Renal cortex interstitium (tissue), 11 donors: ENCODE results near the gene GRK1. TPM values are rescaled to one million over a fixed set of nuclear protein-coding genes. Genes with fewer than 3 reads are reported as not detected.

Experiments used
- DNase-seq, 11 donors: peaks; one replicate each; pipeline ENCODE4 v3.0.0-alpha.2; 2013; ENCODE audit warnings: low read depth in 9 of 11, low spot score in 4 of 11; ENCODE audit errors: extremely low read depth in 1 of 11
- polyA plus RNA-seq, 3 donors: library from polyadenylated mRNA; unstranded; fragments of 120-200 nt; gene quantifications; one replicate each; pipeline ENCODE4 v1.2.1, GENCODE V29; 2013; ENCODE audit not compliant: insufficient read length in 3 of 3

The GRK1 gene
- polyA plus RNA-seq, 3 donors = 0.04 to 0.12 (median 0.08) TPM

DNA sequence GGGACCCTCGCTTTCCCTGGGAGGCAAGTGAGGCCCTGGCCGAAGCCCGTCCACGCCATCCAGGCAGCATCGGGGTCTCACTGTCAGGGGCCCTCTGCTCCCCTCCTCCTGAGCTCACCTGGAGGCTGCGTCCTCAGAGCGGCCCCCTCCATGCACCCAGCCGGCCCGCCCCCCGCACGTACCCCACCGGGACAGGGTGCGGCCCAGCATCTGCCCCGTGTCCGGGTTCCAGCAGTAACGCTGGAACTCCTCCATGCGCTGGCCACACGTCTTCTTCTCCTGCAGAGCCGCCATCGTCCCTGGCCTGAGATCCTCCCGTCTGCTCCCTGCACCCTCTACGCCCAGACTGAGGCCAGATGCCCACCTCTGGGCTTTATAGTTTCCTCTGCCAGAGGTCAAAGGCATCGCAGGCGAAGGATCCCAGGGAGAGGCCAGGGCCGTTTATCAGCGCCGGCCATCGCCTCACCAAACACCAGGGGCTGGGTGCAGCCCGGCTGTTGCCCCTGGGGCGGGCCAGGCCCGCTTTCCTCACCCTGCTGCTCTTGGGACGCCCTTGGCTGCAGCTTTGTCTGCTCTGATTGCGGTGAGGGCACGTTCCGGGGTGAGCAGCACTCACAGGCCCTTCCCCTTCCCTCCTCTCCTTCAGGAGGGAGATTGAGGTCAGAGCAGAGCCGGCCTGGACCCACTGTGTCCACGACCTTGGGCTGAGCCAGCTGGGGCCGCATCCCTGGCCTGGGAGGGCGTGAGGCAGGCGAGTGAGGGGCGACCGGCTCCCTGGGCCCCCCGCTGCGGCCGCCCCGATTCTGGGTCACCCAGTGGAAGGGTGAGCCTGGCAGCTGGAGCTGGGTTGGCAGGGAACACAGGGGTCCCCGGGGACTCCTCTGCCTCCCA lies 8.9 kb upstream of the GRK1 start, which contains the start of gene ATP4B:
ATP4B (minus strand) TSS at position 348 of the 891 bp plus-strand sequence; CDS start at position 294, 54 bp downstream.
- no peak for DNase-seq

DNA sequence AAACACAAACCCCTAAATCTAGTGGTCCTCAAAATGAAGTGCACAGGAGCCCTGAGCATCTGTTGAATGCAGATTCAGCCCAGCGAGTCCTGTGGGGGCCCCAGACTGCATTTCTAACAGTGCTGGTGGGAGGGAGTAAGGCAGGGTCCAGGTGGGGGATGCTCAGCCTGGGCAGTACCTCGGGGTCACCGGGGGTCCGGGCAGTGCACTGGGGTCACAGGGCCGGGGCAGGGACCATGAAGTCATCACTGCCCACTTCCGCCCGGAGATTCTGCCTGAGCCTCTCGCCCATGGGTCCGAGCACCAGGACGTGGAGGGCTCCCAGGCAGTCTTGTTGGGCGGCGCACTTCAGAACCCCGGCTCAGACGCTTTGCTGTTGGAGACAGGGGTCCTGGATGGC lies 8.2 kb upstream of the GRK1 start:
- no peak for DNase-seq

DNA sequence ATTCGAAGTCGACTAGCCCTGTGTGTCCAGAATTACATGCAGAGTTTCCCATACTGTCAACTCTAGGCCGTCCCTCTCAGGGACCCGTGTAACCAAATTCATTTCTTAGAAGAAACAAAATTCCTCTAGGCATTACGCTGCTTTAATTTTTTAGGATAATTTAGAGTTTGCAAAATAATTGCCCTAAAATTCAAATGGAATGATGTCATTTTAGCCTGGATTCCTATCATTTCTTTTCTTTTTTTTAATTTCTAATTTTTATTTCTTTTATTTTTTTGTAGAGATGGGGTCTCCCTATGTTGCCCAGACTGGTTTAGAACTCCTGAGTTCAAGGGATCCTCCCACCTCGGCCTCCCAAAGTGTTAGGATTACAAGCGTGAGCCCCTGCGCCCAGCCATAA lies 7.7 kb upstream of the GRK1 start:
- DNase-seq = no peak

DNA sequence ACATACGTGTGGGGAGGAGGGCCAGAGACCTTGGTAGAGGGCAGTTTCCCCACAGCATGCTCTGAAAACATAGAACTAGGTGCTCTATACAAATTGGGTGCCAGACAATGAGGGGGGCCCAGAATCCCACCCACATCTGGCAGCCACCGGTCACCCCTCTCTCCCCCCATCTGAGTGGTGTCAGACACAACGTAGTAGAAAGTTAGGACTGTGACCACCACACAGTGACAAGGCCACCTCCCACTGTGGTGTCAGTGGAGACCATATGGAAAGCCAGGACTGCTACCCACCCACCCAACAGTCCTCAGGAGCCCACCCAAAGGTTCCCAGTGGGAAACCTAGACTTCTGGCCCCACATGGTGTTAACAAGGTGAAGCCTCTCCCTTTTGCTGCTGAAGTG lies 7.0 kb upstream of the GRK1 start:
- DNase-seq = no peak

DNA sequence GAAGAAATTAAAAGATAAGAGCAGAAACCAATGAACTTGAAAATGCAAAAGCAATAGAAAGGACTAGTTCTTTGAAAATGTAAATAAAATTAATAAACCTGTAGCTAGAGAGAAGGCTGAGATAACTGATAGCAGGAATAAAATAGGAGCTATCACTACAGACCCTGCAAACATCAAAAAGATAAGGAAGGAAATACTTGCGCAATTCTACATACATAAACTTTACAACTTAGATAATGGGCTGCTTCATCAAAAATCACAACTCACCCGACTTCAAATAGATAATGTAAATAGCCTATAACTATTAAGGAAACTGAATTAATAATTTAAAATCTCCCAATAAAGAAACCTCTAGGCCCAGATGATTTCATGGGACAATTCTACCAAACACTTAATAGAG lies 5.5 kb upstream of the GRK1 start:
- DNase-seq = no peak

DNA sequence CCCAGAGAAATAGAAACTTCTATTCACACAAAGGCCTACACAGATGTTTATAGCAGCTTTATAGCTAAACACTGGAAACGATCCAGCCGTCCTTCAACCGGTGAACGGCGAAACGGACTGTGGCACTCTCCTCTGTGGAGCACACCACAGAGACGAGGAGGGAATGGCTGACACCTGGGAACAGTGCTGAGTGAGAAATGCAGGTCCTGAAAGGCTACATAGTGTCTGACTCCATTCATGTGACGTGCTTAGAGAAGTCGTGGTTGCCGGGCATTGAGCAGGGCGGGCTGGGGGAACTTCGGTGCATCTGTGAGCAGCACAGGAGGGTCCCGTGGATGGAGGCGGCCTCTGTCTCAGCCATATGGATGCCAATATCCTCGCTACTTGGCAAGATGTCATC lies 3.1 kb upstream of the GRK1 start:
- no peak for DNase-seq

DNA sequence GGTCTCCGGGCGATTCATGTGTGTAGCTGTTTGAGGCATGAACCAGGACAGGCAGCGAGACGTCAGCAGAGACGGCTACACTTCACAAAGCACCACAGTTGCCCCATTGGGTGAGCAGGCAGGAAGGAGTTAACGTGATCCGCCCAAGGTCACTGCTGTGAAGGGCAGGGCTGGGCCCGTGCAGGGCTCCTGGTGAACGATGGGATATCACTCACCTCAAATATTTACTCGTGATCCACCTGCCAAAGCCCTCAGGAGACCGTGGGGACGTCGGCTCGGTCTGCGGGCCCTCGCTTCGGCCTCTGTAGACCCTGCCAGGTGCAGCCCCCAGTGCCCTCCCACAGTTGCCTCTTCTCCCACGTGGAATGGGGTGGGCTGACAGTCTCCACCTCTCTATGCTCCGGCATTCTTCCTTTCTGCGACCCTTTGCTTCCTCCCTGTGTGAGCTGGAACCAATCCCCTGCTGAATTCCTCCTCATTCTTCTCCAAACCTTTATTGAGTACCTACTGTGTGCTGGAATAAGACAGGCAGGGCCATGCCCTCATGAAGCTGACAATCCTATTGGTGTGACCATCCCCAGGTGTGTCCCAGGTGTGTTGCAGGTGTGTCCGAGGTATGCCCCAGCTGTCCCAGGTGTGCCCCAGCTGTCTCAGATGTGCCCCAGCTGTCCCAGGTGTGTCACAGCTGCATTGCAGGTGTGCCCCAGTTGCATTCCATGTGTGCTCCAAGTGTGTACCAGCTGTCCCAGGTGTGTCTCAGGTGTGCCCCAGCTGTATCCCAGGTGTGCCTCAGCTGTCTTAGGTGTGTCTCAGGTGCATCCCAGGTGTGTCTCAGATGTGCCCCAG lies 2.0 kb upstream of the GRK1 start:
- no peak for DNase-seq

DNA sequence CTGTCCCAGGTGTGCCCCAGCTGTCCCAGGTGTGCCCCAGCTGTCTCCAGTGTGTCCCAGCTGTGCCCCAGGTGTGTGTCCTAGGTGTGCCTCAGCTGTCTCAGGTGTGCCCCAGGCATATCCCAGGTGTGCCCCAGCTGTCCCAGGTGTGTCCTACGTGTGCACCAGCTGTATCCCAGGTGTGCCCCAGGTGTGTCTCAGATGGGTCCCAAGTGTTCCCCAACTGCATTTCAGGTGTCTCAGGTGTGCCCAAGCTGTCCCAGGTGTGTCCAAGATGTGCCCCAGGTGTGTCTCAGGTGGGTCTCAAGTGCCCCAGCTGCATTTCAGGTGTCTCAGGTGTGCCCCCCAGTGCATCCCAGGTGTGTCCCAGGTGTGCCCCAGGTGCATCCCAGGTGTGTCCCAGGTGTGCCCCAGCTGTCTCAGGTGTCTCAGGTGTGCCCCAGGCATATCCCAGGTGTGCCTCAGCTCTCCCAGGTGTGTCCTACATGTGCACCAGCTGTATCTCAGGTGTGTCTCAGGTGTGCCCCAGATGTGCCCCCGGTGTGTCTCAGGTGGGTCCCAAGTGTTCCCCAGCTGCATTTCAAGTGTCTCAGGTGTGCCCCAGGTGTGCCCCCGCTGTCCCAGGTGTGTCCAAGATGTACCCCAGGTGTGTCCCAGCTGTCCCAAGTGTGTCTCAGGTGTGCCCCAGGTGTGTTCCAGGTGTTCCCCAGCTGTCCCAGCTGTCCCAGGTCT lies 1.3 kb upstream of the GRK1 start:
- DNase-seq = no peak

DNA sequence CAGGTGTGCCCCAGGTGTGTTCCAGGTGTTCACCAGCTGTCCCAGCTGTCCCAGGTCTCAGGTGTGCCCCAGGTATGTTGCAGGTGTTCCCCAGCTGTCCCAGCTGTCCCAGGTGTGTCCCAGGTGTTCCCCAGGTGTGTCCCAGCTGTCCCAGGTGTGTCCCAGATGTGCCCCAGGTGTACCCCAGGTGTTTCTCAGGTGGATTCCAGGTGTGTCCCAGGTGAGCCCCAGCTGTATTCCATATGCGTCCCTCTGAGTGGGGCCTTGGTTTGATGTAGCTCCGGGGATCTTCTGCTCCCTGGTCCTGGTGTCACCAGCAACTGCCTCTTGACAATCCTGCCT lies 719 bp upstream of the GRK1 start:
- DNase-seq = no peak

DNA sequence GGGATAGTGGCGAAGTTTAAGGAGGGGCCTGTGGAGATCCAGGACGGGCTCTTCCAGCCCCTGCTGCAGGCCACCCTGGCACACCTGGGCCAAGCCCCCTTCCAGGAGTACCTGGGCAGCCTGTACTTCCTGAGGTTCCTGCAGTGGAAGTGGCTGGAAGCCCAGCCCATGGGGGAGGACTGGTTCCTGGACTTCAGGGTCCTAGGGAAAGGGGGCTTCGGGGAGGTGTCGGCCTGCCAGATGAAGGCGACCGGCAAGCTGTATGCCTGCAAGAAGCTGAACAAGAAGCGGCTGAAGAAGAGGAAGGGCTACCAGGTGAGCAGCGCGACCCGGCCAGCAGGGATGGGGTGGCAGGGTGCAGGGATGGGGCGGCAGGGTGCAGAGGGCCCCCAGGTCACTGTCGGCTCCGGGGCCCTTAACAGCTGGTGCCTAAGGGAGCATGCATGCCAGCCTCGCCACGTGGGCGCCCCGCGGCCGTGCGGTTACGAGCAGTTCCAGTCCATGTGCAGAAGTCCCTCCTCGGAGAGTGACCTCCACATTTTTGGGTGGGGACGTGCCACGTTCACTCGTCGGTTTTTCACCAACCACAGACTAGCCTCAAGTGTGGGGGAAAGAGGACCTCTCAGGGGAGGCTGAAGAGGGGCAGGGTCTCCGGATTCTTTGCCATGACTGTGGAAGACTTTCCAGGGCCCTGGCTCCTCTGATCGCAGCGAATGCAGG lies 912 bp downstream of the GRK1 start:
- DNase-seq = no peak

DNA sequence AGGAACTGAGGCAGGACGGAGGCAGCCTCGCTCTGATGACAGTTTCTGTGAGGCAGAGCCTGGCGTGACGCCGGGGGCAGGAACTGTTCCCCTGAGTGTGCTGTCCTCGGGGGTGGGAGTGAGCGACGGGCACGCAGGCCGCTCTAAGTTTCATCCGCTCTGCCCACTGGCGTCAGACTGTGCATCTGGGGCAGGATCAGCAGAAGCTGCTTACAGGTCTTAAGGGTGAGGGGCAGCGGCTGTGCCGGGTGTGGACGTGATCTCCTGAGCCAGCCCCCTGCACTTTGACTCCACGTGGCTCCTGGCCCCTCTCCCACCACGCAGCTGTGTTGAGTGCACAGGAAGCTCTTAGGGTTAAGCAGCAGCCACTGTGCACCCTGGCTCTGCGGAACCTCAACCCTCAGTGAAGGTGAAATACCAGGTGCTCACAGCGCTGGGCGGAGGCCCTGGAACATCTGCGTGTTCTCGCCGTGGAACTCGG lies 1.5 kb downstream of the GRK1 start:
- no peak for DNase-seq

DNA sequence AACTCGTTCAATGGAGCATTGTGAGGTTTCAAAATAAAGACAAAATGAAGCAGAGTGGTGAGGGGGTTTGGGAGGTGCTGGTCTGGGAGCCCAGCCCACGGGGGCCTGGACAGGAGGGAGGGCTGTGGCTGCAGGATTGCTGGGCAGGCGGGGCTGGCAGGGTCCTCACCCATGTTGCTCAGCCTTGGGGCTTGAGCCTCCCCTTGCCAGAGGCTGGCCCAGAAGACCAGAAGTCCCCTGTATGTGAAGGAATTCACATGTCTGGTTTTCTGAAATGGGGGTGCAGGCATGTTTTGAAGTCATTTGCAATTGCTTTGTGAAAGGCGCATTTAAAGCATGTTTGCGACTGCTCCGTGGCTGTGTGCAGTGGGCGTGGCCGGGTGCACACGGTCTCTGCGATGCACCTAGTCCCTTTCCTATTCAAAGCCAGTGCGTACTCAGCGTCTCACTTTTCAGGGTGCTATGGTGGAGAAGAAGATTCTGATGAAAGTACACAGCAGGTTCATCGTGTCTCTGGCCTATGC lies 2.3 kb downstream of the GRK1 start:
- no peak for DNase-seq

DNA sequence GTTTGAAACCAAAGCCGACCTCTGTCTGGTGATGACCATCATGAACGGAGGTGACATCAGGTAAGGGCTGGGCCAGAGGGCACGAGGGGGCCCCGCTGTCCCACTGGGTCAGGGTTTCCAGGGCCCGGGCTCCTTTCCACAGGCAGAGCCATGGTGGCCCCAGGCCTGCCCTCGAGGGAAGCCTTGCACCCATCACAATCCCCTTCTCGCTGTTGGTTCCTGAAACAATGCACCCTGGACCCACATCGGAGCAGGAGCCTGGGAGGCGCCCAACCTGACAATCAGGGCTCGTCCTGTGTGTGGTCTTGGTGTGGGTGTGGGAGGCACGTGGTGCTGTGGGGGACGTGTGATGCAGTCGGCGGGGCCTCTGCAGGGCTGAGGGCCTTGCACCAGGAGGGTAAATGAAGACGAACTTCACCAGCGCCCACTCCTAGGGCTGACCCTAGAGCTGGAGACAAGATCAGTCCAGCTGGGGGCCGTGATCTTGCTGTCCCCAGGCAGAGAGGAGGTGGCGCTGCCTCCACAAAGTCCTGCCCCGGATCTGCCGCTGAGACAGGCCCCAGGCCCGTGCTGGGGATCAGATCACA lies 2.8 kb downstream of the GRK1 start:
- no peak for DNase-seq

DNA sequence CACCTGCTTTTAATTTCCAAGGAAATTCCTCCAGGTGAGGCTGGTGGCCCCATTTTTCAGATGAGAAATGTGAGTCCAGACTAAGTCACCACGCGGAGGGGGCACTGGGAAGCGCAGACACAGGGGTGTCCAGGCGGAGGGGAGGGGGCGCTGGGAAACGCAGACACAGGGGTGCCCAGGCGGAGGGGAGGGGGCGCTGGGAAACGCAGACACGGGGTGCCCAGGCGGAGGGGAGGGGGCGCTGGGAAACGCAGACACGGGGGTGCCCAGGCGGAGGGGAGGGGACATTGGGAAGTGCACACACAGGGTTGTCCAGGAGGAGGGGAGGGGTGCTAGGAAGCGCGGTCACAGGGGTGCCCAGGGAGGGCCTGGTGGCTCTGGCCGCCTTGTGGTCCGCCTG lies 3.5 kb downstream of the GRK1 start:
- DNase-seq = no peak

DNA sequence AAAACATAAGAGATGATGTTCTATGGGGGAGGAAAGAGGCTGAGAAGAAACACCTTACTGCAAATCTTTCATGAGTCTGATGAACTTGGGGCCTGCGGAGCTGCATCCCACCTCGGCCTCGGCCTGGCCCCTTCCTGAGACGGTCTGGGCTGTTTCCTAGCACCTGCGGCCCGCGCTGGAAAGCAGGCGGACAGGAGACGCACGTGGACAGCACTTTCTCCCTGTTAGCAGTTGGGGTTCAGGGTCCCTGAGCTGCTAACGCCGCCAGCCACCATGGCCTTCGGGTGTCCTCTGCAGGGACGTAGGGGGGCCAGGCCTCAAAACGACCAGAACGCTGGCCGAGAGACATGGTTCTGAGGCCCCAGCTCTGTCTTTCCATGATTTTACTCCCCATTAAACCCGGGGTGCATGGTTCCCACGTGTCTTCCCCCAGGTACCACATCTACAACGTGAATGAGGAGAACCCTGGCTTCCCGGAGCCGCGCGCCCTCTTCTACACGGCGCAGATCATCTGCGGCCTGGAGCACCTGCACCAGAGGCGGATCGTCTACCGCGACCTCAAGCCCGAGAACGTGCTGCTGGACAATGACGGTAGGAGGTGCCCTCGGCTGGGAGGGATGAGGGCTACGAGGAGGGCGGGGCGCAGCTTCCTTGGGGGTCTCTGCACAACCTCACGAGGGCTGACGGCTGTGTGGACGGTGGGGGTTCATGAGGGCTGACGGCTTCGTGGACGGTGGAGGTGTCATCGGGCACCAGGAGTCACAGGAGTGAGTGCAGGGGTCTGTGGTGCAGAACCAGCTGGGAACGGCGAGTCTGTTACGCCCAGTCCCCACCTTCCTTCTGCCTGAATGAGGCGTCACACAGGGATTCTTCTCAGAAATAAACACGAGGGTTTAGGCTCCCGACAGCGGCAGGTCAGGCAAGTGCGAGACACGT lies 4.3 kb downstream of the GRK1 start:
- DNase-seq = no peak

DNA sequence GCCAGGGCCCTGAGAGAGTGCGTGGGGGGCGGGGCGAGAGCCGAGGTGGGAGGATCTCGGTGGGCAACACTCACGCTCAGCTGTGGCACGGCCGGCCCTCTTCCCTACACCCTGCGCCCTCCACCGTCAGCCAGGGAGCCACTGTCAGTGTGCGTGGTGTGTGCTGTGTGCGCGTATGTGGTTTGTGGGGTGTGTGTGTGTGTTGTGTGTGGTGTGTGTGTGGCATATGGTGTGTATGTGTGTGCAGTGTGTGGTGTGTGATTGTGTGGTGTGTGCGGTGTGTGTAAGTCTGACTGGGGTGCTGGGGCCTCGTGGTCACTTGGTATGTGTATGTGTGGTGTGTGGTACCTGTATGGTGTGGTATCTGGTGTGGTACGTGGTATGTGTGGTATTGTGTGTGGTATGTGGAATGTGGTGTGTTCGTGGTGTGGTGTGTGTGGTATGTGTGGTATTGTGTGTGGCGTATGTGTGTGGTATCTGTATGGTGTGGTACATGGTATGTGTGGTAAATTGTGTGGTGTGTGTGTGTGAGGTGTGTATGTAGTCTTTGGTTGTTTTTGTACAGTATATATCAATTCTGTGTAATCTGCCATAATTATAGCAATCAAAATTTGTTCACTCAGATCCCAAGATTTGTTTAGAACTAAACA lies 5.1 kb downstream of the GRK1 start:
- no peak for DNase-seq

DNA sequence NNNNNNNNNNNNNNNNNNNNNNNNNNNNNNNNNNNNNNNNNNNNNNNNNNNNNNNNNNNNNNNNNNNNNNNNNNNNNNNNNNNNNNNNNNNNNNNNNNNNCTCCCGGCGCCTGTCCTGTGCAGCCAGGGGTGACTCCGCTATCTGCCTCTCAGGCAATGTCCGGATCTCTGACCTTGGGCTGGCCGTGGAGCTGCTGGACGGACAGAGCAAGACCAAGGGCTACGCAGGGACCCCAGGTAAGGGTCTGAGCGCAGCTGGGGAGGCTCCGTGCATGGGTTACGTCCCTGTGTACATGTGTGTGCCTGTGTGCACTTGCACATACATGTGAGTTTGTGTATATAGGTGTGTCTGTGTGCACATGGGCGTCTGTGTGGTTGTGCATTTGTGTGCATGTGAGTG lies 55.9 kb downstream of the GRK1 start:
- no peak for DNase-seq
